Keratinocyte (primary cell): ENCODE data around the gene EMX2. TPM values are rescaled to one million over a fixed set of nuclear protein-coding genes. Genes with fewer than 3 reads are reported as not detected.

Experiments
- DNase-seq: peaks from one replicate; pipeline ENCODE4 v3.0.0-alpha.2; 2011; ENCODE audit warnings: low read depth, missing footprints, low spot score
- FAIRE-seq: peaks from 2 replicates; lab custom pipeline; 2011; peaks lifted over from hg19 to GRCh38; lab: Jason Lieb, UNC
- H2AFZ ChIP-seq: 2 replicates; pipeline ENCODE4 v1.6.0; 2012; ENCODE audit warnings: low read length, control low read depth, inconsistent platforms; ENCODE audit not compliant: control insufficient read depth
- H3K27ac ChIP-seq: 2 replicates; pipeline ENCODE4 v1.5.1; 2011; ENCODE audit warnings: low read length; ENCODE audit not compliant: control insufficient read depth, insufficient read depth
- H3K27me3 ChIP-seq: 3 replicates; pipeline ENCODE4 v1.6.0; 2011; ENCODE audit warnings: low read length; ENCODE audit not compliant: control insufficient read depth, insufficient read depth; ENCODE audit errors: extremely low read depth
- H3K36me3 ChIP-seq, 2 experiments: 2 replicates in 1 of 2; 3 replicates in 1 of 2; pipeline ENCODE4 v1.5.1; 2011; ENCODE audit warnings: low read length in 2 of 2, mild to moderate bottlenecking in 1 of 2; ENCODE audit not compliant: control insufficient read depth in 2 of 2, insufficient read depth in 2 of 2; ENCODE audit errors: extremely low read depth in 1 of 2
- H3K4me1 ChIP-seq: 3 replicates; pipeline ENCODE4 v1.5.1; 2011; ENCODE audit warnings: low read length; ENCODE audit not compliant: control insufficient read depth, insufficient read depth; ENCODE audit errors: extremely low read depth
- H3K4me2 ChIP-seq: 3 replicates; pipeline ENCODE4 v1.6.0; 2011; ENCODE audit warnings: low read depth, low read length; ENCODE audit not compliant: control insufficient read depth, insufficient read depth; ENCODE audit errors: extremely low read depth
- H3K4me3 ChIP-seq, 3 experiments: fragments of 200-600 bp in 1 of 3; sonication (generic) in 1 of 3; 2 replicates in 2 of 3; 3 replicates in 1 of 3; pipeline ENCODE4 v1.5.1; 2011 to 2016; ENCODE audit warnings: low read length in 3 of 3, mild to moderate bottlenecking in 3 of 3, control low read depth in 2 of 3, inconsistent platforms in 1 of 3, low read depth in 1 of 3, mixed read lengths in 1 of 3, mixed run types in 1 of 3, moderate library complexity in 1 of 3; ENCODE audit not compliant: control insufficient read depth in 2 of 3, insufficient read depth in 2 of 3; ENCODE audit errors: extremely low read depth in 1 of 3
- H3K79me2 ChIP-seq: 2 replicates; pipeline ENCODE4 v1.6.0; 2012; ENCODE audit warnings: low read length; ENCODE audit not compliant: control insufficient read depth, insufficient read depth
- H3K9ac ChIP-seq: 3 replicates; pipeline ENCODE4 v1.6.0; 2011; ENCODE audit warnings: low read length; ENCODE audit not compliant: control insufficient read depth, insufficient read depth; ENCODE audit errors: extremely low read depth
- H3K9me1 ChIP-seq: 3 replicates; pipeline ENCODE4 v1.6.0; 2011; ENCODE audit warnings: low read length; ENCODE audit not compliant: control insufficient read depth, insufficient read depth; ENCODE audit errors: extremely low read depth
- H3K9me3 ChIP-seq: 2 replicates; pipeline ENCODE4 v1.5.1; 2012; ENCODE audit warnings: low read depth, low read length; ENCODE audit not compliant: control insufficient read depth
- H4K20me1 ChIP-seq: 3 replicates; pipeline ENCODE4 v1.6.0; 2011; ENCODE audit warnings: low read length; ENCODE audit not compliant: control insufficient read depth, insufficient read depth; ENCODE audit errors: extremely low read depth
- EZH2 ChIP-seq: IDR thresholded peaks from one replicate; pipeline ENCODE4 v1.6.1; 2012; ENCODE audit warnings: inconsistent platforms, mild to moderate bottlenecking, low read length, moderate library complexity
- dilution Hi-C: fragments of 300-500 bp; cut with MboI; formaldehyde crosslinking; loops from one replicate; pipeline ENCODE4 v1.7.0; 2020; ENCODE audit warnings: low sequenced_read_pairs; ENCODE audit not compliant: extremely low pct_ligation_motif_present
- polyA plus RNA-seq, 5 experiments: library from polyadenylated mRNA; depleted of rRNA in 3 of 5; stranded (reverse) in 3 of 5; stranded (forward) in 1 of 5; unstranded in 1 of 5; fragments of >200 nt; gene quantifications; 1 replicate in 1 of 5; 2 replicates in 3 of 5; 3 replicates in 1 of 5; pipeline versions ENCODE4 v1.2.1 to v1.2.3, GENCODE V29; 2011 to 2012; ENCODE audit warnings: missing spikeins in 2 of 5, low read depth in 1 of 5, low replicate concordance in 1 of 5
- TF ChIP-seq, protein P1 (sequence below), 3 experiments: IDR thresholded peaks in 1 of 3; conservative IDR thresholded peaks in 1 of 3; optimal IDR thresholded peaks in 1 of 3; 2 replicates in 2 of 3; 3 replicates in 1 of 3; pipeline versions ENCODE3 to v1.5.1; 2011; ENCODE audit warnings: low read length in 3 of 3, mild to moderate bottlenecking in 3 of 3, moderate library complexity in 2 of 3, control low read depth in 1 of 3, inconsistent platforms in 1 of 3; ENCODE audit not compliant: insufficient read depth in 2 of 3; ENCODE audit errors: extremely low read depth in 1 of 3

The EMX2 gene
- polyA plus RNA-seq, 1 donor (not counting 4 experiments of a cell fraction or from before 2014, with no cell fraction given) = 2.8 TPM

DNA sequence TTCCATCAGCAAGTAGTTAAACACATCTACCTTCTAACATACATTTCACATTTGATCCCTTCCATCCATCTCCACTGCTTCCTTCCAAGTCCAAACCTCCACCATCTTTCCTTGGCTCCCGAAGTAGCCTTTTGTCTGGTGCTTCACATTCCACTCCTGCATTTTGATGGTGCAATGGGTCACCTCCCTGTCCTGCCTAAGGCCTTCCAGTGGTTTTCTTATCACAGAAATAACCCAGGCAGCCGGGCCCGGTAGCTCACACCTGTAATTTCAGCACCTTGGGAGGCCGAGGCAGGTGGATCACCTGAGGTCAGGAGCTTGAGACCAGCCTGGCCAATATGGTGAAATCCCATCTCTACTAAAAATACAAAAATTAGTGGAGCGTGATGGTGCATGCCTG is 44.5 kb downstream of the EMX2 start:
- H3K9me3 ChIP-seq = no peaks in the 10 kb centered on the region
- no peak overlapping the region for H2AFZ ChIP-seq
- no peaks in the 10 kb centered on the region for H4K20me1 ChIP-seq
- no peaks in the 10 kb centered on the region for H3K9me1 ChIP-seq
- no peak overlapping the region for H3K4me2 ChIP-seq
- no peaks in the 10 kb centered on the region for H3K79me2 ChIP-seq
- no peak overlapping the region for H3K4me3 ChIP-seq
- no peak overlapping the region for H3K9ac ChIP-seq
- H3K27ac ChIP-seq = no peak overlapping the region
- no peak for TF ChIP-seq EZH2
- TF ChIP-seq, protein P1, sequence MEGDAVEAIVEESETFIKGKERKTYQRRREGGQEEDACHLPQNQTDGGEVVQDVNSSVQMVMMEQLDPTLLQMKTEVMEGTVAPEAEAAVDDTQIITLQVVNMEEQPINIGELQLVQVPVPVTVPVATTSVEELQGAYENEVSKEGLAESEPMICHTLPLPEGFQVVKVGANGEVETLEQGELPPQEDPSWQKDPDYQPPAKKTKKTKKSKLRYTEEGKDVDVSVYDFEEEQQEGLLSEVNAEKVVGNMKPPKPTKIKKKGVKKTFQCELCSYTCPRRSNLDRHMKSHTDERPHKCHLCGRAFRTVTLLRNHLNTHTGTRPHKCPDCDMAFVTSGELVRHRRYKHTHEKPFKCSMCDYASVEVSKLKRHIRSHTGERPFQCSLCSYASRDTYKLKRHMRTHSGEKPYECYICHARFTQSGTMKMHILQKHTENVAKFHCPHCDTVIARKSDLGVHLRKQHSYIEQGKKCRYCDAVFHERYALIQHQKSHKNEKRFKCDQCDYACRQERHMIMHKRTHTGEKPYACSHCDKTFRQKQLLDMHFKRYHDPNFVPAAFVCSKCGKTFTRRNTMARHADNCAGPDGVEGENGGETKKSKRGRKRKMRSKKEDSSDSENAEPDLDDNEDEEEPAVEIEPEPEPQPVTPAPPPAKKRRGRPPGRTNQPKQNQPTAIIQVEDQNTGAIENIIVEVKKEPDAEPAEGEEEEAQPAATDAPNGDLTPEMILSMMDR (optimal IDR thresholded peaks at IDR 0.05 in 1 of 3, IDR thresholded peaks at IDR 0.05 in 1 of 3, conservative IDR thresholded peaks at IDR 0.05 in 1 of 3; ENCODE audit: extremely low read depth in 1 of 3, insufficient read depth in 2 of 3, low read length in 3 of 3) = no peak
- H3K27me3 ChIP-seq = no peaks in the 10 kb centered on the region
- FAIRE-seq = no peak
- no peaks in the 10 kb centered on the region for H3K36me3 ChIP-seq
- no peaks in the 10 kb centered on the region for H3K4me1 ChIP-seq
- DNase-seq = no peak
- dilution Hi-C loops = no loop called here

- FAIRE-seq = no peak
- dilution Hi-C loops = no loop called here
- no peaks in the 10 kb centered on the region for H3K4me1 ChIP-seq
- H2AFZ ChIP-seq = no peak overlapping the region
- TF ChIP-seq, protein P1 (optimal IDR thresholded peaks at IDR 0.05 in 1 of 3, IDR thresholded peaks at IDR 0.05 in 1 of 3, conservative IDR thresholded peaks at IDR 0.05 in 1 of 3; ENCODE audit: extremely low read depth in 1 of 3, insufficient read depth in 2 of 3, low read length in 3 of 3) = no peak
- no peak for TF ChIP-seq EZH2
- H3K9me1 ChIP-seq = no peaks in the 10 kb centered on the region
- DNase-seq = no peak
- H3K79me2 ChIP-seq = no peaks in the 10 kb centered on the region
- H3K9me3 ChIP-seq = no peaks in the 10 kb centered on the region
- no peak overlapping the region for H3K4me3 ChIP-seq
- H3K27me3 ChIP-seq = no peaks in the 10 kb centered on the region
- H3K36me3 ChIP-seq = no peaks in the 10 kb centered on the region
- no peak overlapping the region for H3K27ac ChIP-seq
- no peaks in the 10 kb centered on the region for H4K20me1 ChIP-seq
- H3K4me2 ChIP-seq = no peak overlapping the region
- H3K9ac ChIP-seq = no peak overlapping the region
Observed at GRCh38 chr10:117590101-117590875, 47.7 kb downstream of the EMX2 start.
